ENCODE measurements around the gene SH2D2A.

SH2D2A gene

GRCh38 chr1:156856282-156856785, 39.7 kb upstream of the SH2D2A start:
- DNase-seq (ENCODE audit: extremely low read depth, low read depth) = no peak
- no peak for TF ChIP-seq CTCF (IDR thresholded peaks at IDR 0.05; ENCODE audit: low read depth, low read length)

DNA sequence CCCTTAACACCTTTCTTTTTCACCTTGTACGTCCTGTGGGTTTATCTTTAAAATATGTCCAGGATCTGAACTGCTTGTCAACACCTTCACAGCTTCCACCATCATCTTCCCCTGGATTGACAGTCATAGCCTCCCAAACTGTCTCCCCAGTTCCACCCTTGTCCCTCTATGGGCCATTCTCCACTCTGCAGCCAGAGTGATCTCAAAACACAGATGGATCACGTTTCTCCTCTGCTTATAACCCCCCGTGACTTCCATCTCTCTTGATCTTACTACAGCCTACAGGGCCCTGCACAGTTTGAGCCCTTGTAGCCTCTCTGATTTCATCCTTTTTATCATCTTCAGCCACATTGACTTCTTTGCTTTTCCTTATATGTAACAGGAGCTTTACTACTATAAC, 38.0 kb upstream of the SH2D2A start:
- TF ChIP-seq CTCF (IDR thresholded peaks at IDR 0.05; ENCODE audit: low read depth, low read length) = no peak
- no peak for DNase-seq (ENCODE audit: extremely low read depth, low read depth)

- no peak for DNase-seq (ENCODE audit: extremely low read depth, low read depth)
- no peak for TF ChIP-seq CTCF (IDR thresholded peaks at IDR 0.05; ENCODE audit: low read depth, low read length)
Observed at GRCh38 chr1:156853761-156854160, 37.1 kb upstream of the SH2D2A start.

DNA sequence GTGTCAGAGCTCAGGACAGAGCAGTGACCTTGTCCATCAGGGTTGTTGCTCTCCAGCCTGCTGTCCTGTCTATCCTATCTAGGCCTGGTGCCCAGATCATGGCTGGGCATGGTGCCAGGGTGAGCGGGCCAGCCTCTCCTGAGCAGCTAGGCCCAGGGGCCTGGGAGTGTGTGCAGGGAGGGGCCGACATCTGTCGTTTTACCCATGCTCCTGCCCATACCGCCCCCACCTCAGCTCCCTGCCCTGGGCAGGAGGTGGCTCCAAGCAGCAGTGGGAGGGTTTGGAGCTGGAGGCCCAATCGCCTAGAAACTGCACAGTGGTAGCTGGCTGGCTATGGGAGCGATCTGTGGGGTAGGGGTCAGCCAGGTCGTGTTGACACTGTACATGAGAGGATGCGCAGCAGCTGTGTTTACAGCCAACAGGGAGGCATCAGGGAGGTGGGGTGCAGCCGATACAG, 35.8 kb upstream of the SH2D2A start:
- DNase-seq (ENCODE audit: extremely low read depth, low read depth) = no peak
- TF ChIP-seq CTCF (IDR thresholded peaks at IDR 0.05; ENCODE audit: low read depth, low read length) = no peak

- TF ChIP-seq CTCF (IDR thresholded peaks at IDR 0.05; ENCODE audit: low read depth, low read length) = no peak
- DNase-seq (ENCODE audit: extremely low read depth, low read depth) = no peak
Observed at GRCh38 chr1:156851779-156852417, 35.2 kb upstream of the SH2D2A start.

GRCh38 chr1:156849151-156849496, 32.5 kb upstream of the SH2D2A start:
- no peak for TF ChIP-seq CTCF (IDR thresholded peaks at IDR 0.05; ENCODE audit: low read depth, low read length)
- no peak for DNase-seq (ENCODE audit: extremely low read depth, low read depth)

DNA sequence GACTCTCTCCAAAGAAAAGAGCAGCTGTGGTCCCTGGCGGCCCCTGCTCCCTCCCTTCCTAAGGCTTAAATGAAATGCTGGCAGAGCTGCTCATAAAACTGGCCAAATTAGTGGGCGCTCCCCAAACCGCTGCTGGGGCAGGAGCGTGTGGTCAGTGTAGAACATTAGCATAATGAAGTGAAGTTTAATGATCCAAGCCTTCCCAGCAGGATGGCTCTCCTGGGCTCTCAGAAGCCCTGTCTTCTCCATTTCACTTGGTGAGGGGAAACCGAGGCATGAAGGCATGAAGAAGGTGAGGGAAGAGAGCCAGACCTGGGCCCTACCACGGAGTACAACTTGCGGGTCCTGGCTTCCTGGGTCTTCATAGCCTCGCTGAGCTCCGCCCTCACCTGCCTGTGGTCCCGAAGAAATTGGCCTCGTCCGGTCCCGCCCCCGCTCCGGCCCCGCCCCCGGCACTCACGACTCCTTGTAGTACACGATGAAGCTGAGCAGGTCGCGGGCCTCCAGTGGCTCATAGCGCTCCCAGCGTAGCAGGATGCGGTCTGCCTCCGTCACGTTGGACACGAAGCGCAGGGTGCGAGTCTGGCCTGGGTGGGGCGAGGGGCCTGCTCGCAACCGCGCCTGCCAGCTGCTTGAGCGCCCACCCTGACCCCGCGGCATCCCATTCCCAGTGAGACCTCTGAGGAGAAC, 32.0 kb upstream of the SH2D2A start:
- DNase-seq (ENCODE audit: extremely low read depth, low read depth) = no peak

More for the DNA sequence above, 32.0 kb upstream of the SH2D2A start:
- no peak for TF ChIP-seq CTCF (IDR thresholded peaks at IDR 0.05; ENCODE audit: low read depth, low read length)

All from AG09319 (cell line).